NOMO-1 treated with DMSO at 0.1 percent for 48 hours (cell line): ENCODE data around the gene PTPN3.
A peak's percentile ranks its signal among the peaks of the same experiment; 100 is the strongest.

Source experiments
- DNase-seq: peaks from one replicate; lab custom pipeline; 2025; ENCODE audit not compliant: unreplicated experiment; lab: John Stamatoyannopoulos, UW

PTPN3 gene

GRCh38 chr9:109427886-109428285, 70.2 kb downstream of the PTPN3 start:
- DNase-seq, result no peak

- DNase-seq, result no peak
Measured at GRCh38 chr9:109426626-109427402, 71.3 kb downstream of the PTPN3 start.

GRCh38 chr9:109424618-109425017, 73.5 kb downstream of the PTPN3 start:
- DNase-seq, result no peak

GRCh38 chr9:109423877-109424276, 74.2 kb downstream of the PTPN3 start:
- DNase-seq, result no peak

- no peak for DNase-seq
Measured at GRCh38 chr9:109422641-109423040, 75.5 kb downstream of the PTPN3 start.

DNA sequence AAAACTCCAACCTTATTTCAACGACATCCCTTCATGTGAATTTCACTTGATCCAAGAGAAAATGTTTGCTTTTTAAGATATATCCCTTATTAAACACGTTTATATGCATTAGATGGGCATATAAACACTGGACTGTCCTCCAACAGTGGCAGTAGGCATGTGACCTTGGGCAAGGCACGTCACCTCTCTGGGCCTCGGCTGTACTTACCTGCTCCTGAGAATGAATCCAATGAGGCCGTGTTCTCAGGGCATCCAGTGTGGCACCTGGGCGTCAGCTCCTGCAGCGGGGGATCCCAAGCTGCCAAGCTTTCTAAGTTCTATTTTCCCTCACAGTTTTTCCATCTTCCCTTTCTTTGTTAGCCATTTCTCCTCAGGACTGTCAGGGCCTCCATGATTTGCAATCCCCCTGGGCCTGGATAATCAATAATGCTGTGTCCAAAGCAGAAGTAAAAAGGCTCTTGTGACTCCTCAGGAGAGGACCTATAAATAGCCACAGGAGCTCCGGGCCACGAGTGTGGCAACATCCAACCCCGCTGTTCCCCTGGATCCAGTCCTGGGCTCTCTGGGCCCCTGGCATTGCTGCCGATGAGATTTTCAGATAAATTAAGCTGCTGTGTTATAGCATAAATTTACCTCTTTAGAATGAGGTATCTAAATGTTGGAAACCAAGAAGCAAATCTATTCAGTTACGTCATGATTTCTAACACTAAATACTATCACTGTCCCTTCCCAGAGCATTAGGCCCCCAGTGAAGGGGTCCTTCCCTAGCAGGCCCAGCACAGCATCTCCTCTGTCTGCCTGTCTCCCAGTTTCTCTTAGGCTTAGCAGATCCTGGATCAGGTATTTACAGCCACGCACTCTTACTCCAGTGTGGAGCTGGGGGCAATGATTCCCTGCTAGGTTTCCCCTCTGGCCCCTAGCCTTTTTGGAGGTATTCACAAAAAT, 76.8 kb downstream of the PTPN3 start:
- no peak for DNase-seq

GRCh38 chr9:109419531-109419930, 78.6 kb downstream of the PTPN3 start:
- peak; percentile 31 for DNase-seq

DNA sequence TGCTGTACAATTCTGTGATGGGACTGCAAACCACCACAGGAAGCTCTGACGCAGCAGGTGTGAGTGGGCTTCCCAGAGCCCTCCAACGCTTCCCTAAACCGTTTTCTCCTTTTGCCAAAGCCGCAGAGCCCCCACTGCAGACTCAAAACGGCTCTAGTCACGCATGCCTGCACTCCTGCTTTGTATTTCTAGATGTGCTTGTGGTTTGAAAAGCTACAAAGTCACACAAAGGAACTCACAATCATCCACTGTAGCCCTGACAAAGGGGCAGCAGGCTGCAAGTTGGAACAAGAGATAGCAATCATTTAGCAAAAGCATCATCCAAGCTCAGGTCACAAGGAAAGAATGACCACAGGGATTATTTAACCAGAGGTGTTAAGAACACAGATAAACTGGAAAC, 79.3 kb downstream of the PTPN3 start:
- DNase-seq, result peak; percentile 14

GRCh38 chr9:109417585-109418544, 80.2 kb downstream of the PTPN3 start:
- no peak for DNase-seq

- DNase-seq, result peak; percentile 71
Measured at GRCh38 chr9:109417054-109417453, 81.1 kb downstream of the PTPN3 start.

DNA sequence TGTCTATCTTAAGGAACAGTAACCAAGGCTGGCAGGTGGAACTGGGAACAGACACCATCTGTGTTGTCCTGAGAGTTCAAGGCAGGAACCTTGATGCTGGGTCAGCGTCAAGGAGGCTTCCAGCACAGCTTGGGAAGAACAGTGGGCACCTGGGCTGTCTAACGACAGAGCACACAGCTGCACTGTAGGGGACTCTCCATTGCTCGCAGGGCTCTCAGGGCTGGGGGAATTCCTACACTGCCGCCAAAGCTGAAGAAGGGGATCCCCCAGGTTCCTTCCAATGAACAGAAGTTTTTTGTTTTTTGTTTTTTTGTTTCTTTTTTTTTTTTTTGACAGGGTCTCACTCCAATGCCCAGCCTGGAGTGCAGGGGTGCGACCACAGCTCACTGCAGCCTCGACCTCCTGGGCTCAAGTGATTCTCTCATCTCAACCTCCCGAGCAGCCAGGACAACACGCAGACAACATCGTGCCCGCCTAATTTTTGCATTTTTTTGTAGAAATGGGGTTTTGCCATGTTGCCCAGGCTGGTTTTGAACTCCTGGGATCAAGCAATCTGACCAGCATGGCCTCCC, 81.9 kb downstream of the PTPN3 start:
- DNase-seq, result no peak

DNA sequence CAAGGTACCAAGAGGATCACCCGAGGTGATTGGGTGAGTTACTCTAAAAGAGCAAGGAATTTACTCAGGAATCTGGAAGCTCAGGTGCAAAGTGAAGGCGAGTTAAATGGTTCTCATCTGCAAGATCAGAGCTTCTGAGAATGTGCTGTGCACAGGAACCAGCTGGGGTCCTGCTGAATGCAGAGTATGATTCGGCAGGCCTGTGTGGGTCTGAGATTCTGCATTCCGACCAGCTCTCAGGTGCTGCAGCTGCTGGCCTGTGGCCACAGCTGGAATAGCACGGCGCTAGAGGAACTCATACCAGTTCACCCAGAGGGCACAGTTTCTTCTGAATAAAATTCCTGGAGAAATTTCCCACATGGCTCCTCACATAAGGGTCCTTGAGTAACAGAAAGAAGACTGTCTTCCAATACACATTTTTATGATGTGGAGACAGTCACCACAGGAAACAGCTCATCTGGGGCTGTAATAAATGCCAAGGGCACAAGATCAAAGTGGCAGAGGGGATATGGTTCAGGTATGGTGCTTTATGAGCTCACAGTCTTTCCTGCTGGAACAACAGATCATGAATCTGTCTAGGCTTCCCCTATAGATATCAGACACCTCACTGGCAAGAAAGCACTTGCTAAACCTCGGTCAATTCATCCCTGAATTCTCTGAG, 83.9 kb downstream of the PTPN3 start:
- DNase-seq, result no peak

DNA sequence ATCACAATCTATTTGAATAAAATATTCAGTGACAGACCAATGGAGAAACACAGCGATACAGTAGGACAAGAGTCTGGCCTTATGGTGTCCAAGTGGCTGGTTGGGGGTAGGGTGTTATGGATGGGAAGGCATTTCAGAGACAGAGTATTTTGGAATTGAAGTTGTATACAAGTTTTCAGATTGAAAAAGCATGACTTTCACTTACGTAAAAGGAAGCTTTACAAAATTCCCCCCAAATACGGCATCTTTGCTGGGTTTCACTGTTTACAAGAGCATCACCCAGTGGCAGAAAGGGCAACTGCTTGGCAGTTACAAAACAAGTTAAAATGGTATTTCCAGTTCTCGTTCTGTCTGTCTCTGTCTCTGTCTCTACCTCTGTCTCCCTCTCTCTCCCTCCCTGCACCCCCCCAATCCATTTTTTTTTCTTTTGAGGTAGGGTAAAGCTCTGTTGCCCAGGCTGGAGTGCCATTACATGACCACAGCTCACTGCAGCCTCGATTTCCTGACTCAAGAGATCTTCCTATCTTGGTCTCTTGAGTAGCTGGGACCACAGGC, 86.2 kb downstream of the PTPN3 start:
- DNase-seq, result peak; percentile 72

DNA sequence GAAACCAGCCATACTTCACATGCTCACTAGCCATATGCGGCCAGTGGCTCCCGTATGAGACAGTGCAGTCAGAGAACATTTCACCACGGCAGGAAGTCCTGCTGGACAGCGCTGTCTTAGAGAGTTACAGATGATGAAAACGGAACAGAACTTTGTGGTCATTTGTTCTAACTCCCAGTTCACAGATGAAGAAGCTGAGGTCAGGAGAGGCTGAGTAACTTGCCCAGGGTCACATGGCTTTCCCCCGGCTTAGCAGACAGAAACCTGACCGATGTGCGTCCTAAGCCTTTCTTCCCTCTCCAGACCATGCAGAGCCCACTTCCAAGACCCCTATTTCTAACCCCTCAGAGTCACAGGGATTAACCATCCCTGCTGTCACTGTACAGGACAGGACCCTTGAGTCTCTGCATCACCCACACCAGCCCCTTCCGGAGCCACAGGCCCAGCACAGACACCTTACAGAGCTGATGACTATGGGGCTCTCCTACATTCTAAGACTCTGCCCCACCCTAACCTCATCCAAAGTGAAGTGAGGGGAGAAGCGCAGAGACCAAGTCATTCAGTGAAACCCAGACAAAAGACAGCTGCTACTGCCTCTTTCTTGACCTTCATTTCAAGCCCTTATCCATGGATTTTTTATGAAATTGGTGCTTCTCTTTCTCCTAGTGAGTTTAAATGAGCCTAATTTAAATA, 86.9 kb downstream of the PTPN3 start:
- DNase-seq, result peak; percentile 62

- no peak for DNase-seq
Measured at GRCh38 chr9:109409773-109410397, 88.2 kb downstream of the PTPN3 start.

GRCh38 chr9:109408759-109409462, 89.2 kb downstream of the PTPN3 start:
- no peak for DNase-seq

DNA sequence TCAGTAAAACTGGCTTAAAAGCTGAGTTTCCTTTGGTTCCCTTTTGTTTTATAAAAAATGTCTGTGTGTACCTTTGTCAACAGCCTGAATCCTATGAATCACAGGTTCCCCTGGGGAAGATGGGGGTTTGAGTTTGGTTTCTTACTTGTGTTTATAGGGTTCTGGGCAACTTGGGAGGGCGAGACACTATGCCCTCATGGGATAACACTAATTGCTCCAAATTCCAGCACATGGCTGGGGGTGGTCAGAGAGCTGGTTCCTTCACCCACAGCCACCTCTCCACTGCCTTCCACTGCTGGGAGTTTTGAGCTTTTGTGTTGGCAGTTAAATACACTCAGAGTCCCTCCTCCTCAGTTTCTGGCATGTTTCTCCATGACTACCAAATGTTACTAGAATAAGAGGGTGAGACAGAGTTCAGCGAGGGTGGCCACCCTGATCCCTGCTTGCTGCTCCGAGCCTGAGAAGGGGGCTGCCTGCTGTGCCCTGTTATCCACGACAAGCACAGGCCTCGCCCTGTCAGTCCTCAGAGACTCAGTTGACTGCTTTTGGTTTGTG, 94.3 kb downstream of the PTPN3 start:
- DNase-seq, result no peak

GRCh38 chr9:109403116-109403515, 95.0 kb downstream of the PTPN3 start:
- no peak for DNase-seq
